HG03175 (cell line): Measurements from ENCODE around the gene WNT8B.

Experiments
- ATAC-seq: cut with Tn5 transposase; IDR thresholded peaks from one replicate; pipeline ENCODE4 v1.9.1; 2021; ENCODE audit warnings: mild to moderate bottlenecking, moderate library complexity; ENCODE audit not compliant: unreplicated experiment

Gene WNT8B

GRCh38 chr10:100482834-100483185, 20.0 kb downstream of the WNT8B start:
- ATAC-seq, result no peak

- no peak for ATAC-seq
These were observed 21.3 kb downstream of the WNT8B start for GRCh38 chr10:100483876-100484666.

DNA sequence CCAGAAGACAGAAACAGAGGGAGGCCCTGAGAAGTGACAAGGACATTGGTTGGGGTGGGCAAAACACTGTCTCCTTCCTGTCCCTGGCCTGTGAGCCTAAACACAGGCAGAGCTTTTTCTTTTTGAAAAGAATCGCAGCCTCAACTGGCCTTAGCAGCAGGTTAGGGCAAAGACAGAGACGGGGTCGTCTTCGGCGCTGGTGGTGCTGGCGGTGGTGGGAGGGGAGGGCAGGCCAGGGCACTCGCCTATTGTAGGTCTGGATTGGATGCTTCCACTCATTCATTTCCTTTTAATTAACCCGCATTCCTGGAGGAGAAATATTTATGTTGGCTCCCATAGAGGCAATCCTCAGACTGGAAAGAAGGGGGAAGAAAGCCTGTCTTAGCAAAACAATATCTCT, 22.6 kb downstream of the WNT8B start:
- ATAC-seq, result no peak

DNA sequence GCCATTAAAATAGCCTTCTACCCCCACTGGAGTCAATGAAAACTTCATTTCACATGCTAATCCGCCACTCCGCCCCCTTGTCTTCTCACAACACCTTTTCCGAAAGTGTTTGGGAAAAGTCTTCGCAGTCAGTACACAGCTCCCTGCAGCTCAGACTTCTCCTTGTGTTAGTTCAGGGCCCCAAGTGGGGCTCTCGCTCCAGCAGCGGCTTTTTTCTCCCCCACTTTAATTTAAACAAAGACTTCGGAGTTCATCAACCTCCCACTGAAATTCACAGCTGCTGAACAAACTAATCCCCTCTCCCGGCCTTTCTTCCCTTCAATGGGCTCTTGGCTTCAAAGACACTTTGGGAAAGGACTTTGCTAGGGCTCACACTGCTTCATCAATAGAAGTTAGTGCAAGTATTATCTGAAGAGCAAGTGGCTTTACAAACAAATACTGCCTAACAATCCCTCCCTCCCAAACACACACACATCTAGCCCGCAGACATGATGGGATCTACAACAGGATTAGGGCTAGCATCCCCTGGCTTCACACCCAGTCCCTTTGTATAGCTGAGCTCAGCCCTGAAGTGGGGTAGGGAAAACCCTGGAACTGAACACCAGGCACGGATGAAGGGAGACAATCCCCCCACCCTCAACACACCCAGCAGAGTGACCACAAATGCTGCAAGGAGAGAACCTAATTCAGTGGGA, 23.1 kb downstream of the WNT8B start:
- no peak for ATAC-seq

- ATAC-seq, result no peak
These were observed 24.7 kb downstream of the WNT8B start for GRCh38 chr10:100487529-100487928.

DNA sequence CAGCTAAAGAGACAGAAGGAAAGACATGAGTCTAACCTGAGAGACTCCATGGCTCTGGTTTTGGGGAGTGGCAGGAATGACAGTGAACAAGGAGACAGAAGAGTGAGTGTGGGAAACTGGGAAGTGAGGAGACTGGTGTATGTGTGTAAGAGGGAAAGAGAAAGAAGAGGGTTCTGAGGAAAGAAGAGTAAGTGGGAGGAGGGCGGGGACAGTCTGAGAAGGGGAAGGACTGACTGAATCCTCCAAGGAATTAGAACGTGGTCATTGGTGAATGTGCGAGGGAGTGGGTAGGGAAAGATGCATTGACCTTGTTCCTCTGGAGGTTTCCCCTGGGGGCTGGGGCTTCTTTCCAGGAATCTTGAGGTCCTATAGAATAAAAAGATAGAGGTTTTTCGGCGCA, 26.6 kb downstream of the WNT8B start:
- no peak for ATAC-seq

DNA sequence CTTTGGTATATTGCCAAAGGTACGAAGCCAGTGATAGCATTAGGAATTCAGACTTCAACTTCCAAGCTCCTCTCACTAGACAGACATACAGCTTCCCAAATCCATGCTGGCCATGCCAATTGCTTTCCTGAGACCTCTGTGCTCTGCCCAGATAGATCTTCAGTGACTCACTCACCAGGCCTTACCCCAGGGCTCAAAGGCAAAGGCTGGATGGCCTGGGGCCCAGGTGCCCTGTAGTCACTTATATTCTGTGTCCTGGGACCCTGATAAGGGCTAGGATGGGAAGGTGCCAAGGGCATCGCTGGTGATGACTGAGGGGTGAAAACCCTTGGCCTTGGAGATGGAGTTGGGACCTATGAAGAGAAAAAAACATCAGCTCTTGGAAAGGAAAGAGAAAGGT, 27.7 kb downstream of the WNT8B start:
- ATAC-seq, result no peak

GRCh38 chr10:100496567-100496966, 33.8 kb downstream of the WNT8B start:
- ATAC-seq, result no peak

- ATAC-seq, result no peak
These were observed 35.2 kb downstream of the WNT8B start for GRCh38 chr10:100498059-100498458.

DNA sequence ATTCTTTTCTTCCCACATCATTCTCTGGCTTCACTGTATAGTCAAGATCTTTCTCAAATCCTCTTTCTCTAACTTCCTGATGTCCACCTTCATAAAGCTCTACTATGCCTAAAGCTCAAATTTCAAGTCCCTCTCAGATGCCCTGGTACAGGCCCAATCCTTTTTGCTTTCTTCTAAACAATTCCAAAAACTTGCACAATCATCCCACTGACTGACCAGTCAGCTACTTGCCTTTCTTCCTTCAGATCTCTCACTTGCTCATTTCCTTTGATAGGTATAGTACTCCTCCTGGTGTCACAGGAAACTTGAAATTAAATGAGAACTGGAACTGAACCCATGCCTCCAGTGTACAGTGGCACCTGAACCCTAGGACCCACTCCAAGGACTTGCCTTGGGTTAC, 38.6 kb downstream of the WNT8B start:
- no peak for ATAC-seq

DNA sequence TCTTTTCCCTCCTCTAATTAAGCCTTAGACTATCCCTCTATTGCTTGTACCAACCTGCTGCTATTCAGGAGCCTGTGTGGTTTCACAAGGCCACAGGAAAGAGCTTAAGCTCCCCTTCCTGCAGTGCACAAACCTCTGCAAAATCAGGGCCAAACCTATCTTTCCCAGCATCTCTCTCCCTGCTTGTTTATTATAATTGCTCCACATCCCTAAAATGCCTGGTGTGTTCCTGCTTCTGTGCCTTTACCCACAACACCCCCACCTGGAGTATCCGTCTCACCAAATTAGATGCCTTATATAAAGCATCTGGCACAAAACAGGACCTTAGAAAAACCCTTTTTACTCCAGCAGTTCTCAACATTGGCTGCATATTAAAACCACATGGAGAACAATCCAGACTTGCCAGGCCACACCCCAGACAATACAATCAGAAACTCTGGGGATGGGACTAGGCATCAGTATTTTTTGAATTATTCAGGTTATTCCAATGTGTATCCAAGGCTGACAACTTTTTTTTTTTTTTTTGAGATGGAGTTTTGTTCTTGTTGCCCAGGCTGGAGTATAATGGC, 40.2 kb downstream of the WNT8B start:
- no peak for ATAC-seq

DNA sequence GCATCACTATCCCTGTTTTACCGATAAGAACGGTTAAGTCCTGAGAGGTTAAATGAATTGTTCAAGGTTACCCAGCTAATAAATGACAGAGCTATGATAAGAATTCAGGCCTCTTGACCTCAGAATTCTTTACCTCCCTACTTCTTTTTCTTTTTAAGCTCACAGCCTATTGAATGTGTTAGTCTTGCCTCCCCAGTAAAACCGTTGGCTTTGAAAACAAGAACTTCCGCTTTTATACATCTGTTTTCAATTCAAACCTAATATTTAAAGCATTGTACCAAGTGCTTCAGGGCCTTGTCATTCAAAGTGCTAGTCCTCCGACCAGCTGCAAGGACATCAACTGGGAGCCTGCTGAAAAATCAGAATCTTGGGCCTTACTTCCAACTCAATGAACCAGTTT, 41.3 kb downstream of the WNT8B start:
- ATAC-seq, result no peak

- no peak for ATAC-seq
These were observed 42.4 kb downstream of the WNT8B start for GRCh38 chr10:100505164-100505563.

DNA sequence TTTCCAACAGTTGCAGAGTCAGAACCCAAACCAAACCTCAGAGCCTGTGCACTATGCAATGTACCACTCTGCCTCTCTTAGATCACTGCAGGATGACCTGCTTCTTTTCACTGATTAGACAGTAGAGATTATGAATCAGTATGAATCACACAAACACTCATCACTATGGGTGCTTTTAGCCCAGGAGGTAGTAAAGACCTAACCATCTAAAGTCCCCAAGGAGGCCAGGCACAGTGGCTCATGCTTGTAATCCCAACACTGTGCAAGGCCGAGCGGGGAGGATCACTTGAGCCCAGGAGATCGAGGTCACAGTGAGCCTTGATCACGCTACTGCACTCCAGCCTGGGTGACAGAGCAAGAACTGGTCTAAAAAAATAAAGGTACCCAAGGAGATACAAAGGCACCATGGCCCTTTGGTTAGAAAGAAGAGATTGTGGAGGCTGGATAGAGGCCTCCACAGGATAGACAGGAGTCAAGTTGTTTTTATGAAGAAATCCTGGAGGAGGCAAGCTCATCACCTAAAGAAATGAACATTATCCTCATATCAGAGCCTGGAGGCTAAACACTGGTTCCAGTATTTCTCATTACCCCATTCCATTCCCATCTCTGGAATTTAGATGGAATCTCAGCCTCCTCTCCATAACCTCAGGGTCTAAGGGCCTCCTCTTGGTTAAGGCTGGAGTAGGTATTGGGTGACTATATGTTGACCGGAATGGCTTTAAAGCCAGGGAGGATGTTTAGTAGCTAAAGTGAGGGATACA, 44.0 kb downstream of the WNT8B start:
- no peak for ATAC-seq

GRCh38 chr10:100507357-100507732, 44.5 kb downstream of the WNT8B start:
- no peak for ATAC-seq

- no peak for ATAC-seq
These were observed 45.5 kb downstream of the WNT8B start for GRCh38 chr10:100508266-100508665.

DNA sequence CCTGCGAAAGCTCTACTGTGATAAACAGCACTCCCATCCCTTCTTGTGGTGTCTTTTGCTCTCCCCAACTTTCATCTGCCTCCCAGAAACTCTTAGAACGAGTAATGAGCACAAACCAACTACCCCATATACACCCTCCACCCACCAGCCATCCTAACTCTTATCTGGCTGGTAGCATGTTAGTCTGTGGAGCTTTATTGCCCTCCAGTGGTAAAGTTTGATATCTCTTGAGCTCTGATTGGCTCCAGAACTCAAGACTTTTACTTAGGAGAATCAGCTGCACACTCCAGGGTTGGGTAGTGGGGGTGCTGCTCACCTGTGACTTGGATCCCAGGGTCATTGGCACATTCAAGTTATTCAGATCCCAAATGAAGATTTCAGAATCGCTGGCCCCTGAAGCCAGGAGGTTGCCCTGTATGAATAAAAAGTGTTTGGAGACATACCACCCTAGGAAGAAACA, 45.9 kb downstream of the WNT8B start:
- ATAC-seq, result no peak

DNA sequence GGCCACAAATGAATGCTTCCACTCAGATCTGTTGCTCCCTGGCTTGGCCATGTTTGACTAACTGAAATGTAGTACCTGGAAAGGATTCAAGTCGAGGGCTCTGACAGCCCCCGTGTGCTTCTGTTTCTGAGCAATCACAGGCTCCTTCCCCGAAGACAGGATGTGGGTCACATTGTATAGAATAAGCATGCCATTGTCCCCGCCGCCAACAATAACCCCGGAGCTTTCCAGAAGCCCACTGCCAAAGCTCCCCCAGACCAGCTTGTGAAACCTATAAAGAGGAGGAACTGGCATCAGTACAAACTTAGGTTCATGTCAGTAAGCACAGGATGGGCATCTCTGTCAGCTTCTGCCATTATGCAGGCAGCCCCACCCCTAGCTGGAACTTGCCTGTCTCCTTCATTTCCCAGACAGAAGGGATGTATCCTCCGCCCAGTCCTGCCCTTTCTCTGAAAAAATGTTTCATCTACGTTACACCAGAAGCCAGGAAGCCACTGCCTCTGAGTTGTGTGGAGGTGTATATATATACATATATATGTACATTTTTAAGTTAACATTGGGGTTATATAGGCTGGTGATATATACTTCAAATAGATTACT, 46.5 kb downstream of the WNT8B start:
- ATAC-seq, result no peak

DNA sequence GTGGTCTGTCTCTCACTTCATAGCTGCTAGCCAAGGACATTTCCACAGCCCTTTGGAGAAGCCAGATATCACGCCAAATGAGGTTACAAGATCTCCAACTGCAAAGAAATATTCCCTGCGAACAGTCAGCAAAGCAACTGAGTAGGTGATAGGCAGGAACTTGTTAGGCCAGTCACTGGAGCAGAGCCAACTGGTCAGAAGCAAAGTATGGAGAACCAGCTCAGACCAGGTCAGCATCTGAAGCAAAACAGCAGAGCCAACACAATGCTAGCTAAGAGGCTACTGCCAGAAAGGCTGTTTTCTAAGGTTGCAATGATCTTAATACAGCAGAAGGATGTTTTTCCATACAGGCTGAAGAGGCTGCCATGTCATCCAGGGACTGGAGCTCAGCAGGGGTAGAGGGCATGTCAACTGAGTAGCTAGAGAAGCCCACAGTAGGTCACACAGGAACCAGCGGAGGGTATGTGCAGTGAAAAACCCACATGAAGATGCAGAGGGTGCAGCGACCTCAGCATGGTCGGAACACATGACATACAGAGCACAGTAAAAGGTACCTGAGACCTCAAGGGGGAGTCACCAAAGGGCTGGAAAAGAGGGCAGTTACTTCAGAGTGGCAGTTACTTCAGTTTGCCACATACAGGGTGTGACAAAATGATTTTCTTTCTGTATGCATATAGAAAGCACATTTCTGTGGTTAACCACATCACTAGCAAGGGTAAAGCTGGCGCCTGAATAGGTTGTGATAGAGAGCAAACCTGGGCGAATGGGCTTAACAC, 47.9 kb downstream of the WNT8B start:
- peak; percentile 56 for ATAC-seq

- ATAC-seq, result no peak
These were observed 52.8 kb downstream of the WNT8B start for GRCh38 chr10:100515612-100516011.
